GM19467 (cell line): ENCODE results near the gene FTO.

Experiments used
- ATAC-seq: cut with Tn5 transposase; IDR thresholded peaks from one replicate; pipeline ENCODE4 v1.9.1; 2021; ENCODE audit warnings: mild to moderate bottlenecking, moderate library complexity; ENCODE audit not compliant: unreplicated experiment

The FTO gene

GRCh38 chr16:54106057-54106456 lies 402.1 kb downstream of the FTO start:
- no peak for ATAC-seq

- ATAC-seq, result no peak
Measured at GRCh38 chr16:54107583-54108202, 403.7 kb downstream of the FTO start.

DNA sequence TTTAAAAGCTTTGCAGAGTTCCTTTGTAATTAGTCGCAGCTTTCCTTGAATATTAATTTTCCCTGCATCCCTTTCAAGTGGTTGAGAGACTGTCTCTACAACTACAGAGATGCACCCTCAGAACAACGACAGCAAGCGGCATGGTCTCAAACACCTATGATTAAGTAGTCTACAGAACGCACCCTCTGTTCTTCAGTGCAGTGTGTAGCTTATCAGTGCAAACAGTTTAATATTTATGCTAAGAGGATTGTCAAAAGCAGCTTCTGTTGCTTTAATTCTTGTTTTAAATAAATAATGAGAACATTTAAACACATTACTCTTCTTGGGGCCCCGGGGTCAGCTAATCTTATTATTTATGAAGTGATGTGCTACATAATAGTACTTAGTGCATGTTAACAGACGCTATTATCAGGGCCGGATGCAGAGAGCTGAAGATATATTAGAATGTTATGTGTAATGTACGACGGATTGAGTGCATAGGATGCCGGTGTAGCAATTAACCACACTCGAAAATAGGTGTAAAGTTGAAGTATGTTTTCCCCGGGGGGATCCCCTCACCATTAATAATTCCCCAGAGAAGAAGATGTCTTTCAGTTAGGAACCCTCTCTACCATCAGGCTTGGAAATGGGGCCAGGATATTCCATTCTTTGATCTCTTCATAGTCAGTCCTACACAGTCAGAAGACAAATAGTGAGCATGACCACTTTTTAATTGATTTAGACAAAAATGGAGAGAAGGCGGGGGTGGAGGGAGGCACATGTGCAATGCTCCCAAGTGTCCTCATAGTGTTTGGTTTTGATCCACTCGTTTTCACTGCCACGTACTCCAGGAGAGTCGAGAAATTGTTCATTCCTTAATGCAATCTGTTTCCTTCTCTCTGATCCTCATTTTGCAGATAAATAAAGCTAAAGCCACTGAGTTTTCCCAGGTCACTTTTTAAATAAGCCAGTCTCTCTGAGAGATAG lies 406.3 kb downstream of the FTO start:
- no peak for ATAC-seq

DNA sequence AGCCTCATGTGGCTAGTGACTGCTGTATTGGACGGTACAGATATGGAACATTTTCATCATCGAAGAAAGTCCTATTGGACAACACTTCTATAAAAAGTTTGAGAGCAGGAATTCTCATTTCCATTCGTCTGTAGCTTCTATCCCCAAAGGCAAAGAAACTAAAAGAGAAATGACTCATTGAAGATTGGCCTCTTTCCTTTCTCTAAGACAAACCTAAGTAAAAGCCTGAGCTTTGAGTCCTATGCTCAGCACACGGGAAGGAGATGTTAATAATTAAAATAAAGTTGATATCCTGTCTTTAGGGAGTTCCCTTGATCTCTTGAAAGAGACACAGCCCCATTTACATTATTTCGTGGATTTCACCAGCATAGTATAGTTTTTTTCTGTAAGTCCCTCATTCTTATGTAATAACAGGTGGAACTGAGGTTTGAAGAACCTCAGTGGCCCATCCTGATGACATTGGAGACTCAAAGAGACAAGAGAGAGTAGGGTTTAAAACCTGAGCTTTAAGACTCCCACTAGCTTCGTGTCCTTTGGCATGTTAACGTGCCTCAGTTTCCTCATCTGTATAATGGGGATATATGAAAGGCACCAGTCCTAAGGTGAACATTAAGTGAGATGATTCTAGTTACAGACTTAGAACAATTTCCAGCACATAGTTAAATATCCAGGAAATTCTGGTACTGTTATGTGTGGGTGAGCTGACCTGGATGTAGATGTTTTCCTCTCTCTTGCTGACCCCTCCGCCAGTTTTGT lies 408.7 kb downstream of the FTO start:
- no peak for ATAC-seq

GRCh38 chr16:54115558-54115957 lies 411.6 kb downstream of the FTO start:
- no peak for ATAC-seq

GRCh38 chr16:54116124-54116655 lies 412.2 kb downstream of the FTO start:
- no peak for ATAC-seq

DNA sequence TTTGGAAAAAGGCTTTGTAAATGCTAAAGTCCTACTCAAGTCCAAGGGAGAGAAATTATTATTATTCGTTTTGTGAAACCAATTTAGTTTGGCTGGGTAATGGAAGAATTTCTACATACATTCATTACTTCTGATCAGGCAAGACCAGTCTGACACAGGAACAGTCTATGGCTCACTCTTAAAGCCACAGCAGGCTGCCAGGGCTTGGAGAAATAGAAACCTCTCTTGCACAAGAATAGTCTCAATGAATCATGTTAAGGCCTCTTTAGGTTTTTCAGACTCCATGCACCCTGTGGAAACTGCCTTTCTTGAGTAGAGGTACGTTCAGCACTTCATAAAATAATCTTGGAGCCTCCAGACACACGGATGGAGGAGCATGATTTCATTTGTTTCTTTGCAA lies 414.9 kb downstream of the FTO start:
- ATAC-seq, result no peak

DNA sequence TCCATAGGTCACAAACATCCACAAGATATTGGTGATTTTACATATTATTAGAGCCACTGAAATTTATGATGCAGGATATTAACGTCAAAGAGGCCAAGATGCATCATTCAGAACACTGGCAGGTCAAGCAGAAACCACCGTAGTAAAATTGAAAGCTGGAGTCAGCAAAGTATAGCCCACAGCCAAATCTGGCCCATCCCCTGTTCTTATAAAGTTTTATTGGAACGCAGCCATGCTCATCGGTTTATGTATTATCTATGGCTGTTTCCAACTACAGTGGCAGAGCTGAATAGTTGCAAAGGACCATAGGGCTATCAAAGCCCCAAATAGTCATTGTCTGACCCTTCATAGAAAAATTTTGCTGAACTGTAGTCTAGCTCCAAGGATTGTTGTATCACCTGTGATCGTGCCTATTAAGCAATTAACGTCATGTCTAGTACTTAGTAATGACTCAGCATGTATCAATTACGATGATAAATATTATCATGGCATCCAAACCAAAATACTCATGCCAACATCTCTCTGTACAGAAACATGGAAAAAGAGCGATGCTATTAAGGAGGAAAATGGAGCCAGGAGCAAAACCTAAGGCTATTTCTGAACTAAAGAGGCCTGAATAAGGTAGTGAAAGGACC lies 417.0 kb downstream of the FTO start:
- ATAC-seq, result no peak

GRCh38 chr16:54121539-54122295 lies 417.8 kb downstream of the FTO start:
- ATAC-seq, result no peak

GRCh38 chr16:54123766-54124165 lies 419.8 kb downstream of the FTO start:
- no peak for ATAC-seq

GRCh38 chr16:54125751-54126655 lies 422.0 kb downstream of the FTO start:
- ATAC-seq, result no peak

- no peak for ATAC-seq
Measured at GRCh38 chr16:54126907-54127306, 423.0 kb downstream of the FTO start.

DNA sequence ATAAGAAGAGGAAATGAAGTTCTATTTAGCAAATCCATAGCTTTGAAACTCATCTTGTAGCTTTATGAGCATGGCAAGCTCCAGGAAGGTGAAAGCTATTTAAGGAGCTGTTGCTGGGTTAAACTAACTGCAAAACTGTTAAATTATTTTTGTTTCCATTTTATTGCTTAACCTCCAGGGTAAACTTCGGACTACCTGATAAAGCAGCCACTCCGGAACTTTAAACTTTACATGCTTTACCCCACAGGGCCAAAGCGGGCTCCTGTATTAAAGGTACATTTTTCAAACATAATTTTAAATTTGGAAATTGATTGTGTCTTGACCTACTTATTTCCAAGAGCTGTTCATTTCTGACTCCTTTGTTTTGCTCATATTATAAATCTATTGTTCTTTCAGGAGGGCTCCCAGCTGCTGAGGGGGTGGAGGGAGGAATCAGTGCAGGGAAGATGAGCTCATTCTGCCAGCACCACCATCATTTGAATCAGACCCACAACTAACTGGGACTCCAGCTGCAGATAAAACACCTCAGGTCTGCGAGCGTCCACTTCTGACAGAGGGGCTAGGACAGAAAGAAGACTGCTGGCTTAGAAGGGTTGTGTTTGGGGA lies 424.8 kb downstream of the FTO start:
- ATAC-seq, result no peak

DNA sequence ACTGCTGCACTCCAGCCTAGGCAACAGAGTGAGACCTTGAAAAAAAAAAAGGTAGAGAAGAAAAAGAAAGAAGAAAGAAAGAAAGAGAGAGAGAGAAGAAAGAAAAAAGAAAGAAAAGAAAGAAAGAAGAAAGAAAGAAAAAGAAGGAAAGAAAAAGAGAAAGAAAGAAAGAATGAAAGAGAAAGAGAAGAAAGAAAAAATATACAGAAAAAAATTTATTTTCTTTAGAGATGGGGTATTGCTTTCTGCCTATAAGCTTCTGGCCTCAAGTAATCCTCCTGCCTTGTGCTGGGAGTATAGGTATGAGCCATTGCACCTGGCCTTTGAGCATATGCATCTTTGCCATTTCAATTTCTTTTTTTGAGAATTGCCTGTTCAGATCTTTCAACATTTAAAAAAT lies 425.9 kb downstream of the FTO start:
- no peak for ATAC-seq

GRCh38 chr16:54135361-54136275 lies 431.7 kb downstream of the FTO start:
- no peak for ATAC-seq

- no peak for ATAC-seq
Measured at GRCh38 chr16:54136276-54136625, 432.3 kb downstream of the FTO start.

DNA sequence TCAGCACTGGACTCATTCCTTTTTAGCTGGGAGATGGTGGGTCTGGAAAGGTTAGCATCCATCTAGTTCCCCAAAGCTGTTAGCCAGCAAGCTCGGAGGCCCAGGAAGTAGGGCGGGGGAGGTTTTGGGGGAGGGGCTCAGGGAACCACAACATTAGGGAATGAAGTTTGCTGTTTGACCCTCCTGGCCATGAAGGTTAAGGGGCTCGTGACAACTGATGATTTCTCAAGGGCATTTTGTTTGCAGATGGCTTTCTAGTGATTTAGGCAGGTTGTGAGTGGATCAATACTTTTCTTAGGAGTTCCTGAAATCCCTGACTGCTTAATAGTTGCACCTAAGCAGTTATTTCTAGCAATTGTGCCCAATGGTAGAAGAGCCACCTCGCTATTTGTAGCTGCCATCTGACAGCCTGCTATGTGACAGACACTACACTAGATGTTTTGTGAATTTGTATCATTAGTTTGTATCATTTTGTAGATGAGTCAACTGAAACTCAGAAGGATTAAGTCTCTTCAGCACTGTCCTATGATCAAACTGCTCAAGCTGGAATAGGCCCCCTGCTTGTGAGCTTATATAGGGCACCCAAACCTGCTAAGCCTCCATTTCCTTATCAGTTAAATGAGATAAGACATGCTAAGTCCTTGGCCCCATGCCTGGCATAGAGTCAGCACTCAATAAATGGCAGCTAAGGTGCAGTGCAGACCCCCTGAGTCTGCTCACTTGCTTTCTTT lies 436.3 kb downstream of the FTO start:
- ATAC-seq, result no peak
